HEK293 (cell line): Measurements from ENCODE around the gene DNAH6.

Experiments
- CTCF ChIA-PET: fragments of 350-600 bp; formaldehyde crosslinking; extraction: SDS; loops from one replicate; lab custom pipeline; 2021; ENCODE audit warnings: antibody characterized with exemption; lab: Yijun Ruan, JAX
- POLR2A ChIA-PET: fragments of 300-600 bp; formaldehyde crosslinking; extraction: SDS; loops from one replicate; lab custom pipeline; 2020; ENCODE audit warnings: antibody characterized with exemption, inconsistent platforms; lab: Yijun Ruan, JAX
- H3K27ac ChIP-seq: fragments of 200-500 bp; sonication (Bioruptor generic); 2 replicates; pipeline ENCODE4 v1.5.1; 2014; ENCODE audit warnings: low read depth, low read length, control low read depth, inconsistent platforms; ENCODE audit errors: extremely low read depth
- H3K36me3 ChIP-seq, 2 experiments: fragments of 200-500 bp in 1 of 2; sonication (Bioruptor generic) in 1 of 2; 1 replicate in 1 of 2; 2 replicates in 1 of 2; pipeline ENCODE4 v1.5.1; 2014 to 2017; ENCODE audit warnings: inconsistent platforms in 2 of 2, low read length in 2 of 2; ENCODE audit not compliant: control insufficient read depth in 2 of 2, insufficient read depth in 1 of 2
- H3K4me1 ChIP-seq: fragments of 200-500 bp; sonication (Bioruptor generic); 2 replicates; pipeline ENCODE4 v1.5.1; 2014; ENCODE audit warnings: mild to moderate bottlenecking, low read length, inconsistent platforms; ENCODE audit not compliant: control insufficient read depth, insufficient read depth
- H3K4me3 ChIP-seq: 2 replicates; pipeline ENCODE4 v1.5.1; 2011; ENCODE audit warnings: low read depth, mild to moderate bottlenecking, control low read depth, low read length, moderate library complexity
- H3K9me3 ChIP-seq: fragments of 200-500 bp; sonication (Bioruptor generic); 2 replicates; pipeline ENCODE4 v1.5.1; 2014; ENCODE audit warnings: low read depth, low read length, inconsistent platforms; ENCODE audit not compliant: control insufficient read depth, insufficient read depth
- GLIS1 ChIP-seq: fragments of 450-650 bp; formaldehyde crosslinking; IDR thresholded peaks from 2 replicates; pipeline ENCODE4 v1.5.1; 2016; ENCODE audit warnings: missing biosample characterization, missing genetic modification characterization
- KLF1 ChIP-seq: fragments of 450-650 bp; formaldehyde crosslinking; IDR thresholded peaks from 2 replicates; pipeline ENCODE4 v1.5.1; 2016; ENCODE audit warnings: missing biosample characterization, missing genetic modification characterization
- KLF10 ChIP-seq: fragments of 450-650 bp; IDR thresholded peaks from 2 replicates; pipeline ENCODE4 v1.5.1; 2018; ENCODE audit warnings: missing biosample characterization, mild to moderate bottlenecking, missing genetic modification characterization
- KLF8 ChIP-seq: fragments of 450-650 bp; formaldehyde crosslinking; IDR thresholded peaks from 2 replicates; pipeline ENCODE4 v1.5.1; 2016; ENCODE audit warnings: missing biosample characterization, missing genetic modification characterization
- OVOL3 ChIP-seq: fragments of 450-650 bp; formaldehyde crosslinking; IDR thresholded peaks from 2 replicates; pipeline ENCODE4 v1.5.1; 2016; ENCODE audit warnings: missing biosample characterization, missing genetic modification characterization
- RBAK ChIP-seq: fragments of 450-650 bp; formaldehyde crosslinking; IDR thresholded peaks from 2 replicates; pipeline ENCODE4 v1.5.1; 2016; ENCODE audit warnings: missing biosample characterization, missing genetic modification characterization
- SCRT1 ChIP-seq: fragments of 450-650 bp; formaldehyde crosslinking; IDR thresholded peaks from 2 replicates; pipeline ENCODE4 v1.5.1; 2016; ENCODE audit warnings: missing biosample characterization, missing genetic modification characterization, borderline replicate concordance
- TRIM28 ChIP-seq: IDR thresholded peaks from 2 replicates; pipeline ENCODE4 v1.6.1; 2011; ENCODE audit warnings: low read length, control low read depth, borderline replicate concordance
- ZFP3 ChIP-seq: fragments of 450-650 bp; formaldehyde crosslinking; IDR thresholded peaks from 2 replicates; pipeline ENCODE4 v1.5.1; 2016; ENCODE audit warnings: low read depth, missing biosample characterization, missing genetic modification characterization
- ZFP69B ChIP-seq: fragments of 450-650 bp; formaldehyde crosslinking; IDR thresholded peaks from 2 replicates; pipeline ENCODE4 v1.5.1; 2016; ENCODE audit warnings: missing biosample characterization, missing genetic modification characterization
- ZNF114 ChIP-seq: fragments of 450-650 bp; formaldehyde crosslinking; IDR thresholded peaks from 2 replicates; pipeline ENCODE4 v1.5.0; 2017; ENCODE audit warnings: missing biosample characterization, missing genetic modification characterization
- ZNF121 ChIP-seq: fragments of 450-650 bp; formaldehyde crosslinking; IDR thresholded peaks from 2 replicates; pipeline ENCODE4 v1.5.1; 2016; ENCODE audit warnings: missing biosample characterization, missing genetic modification characterization
- ZNF138 ChIP-seq: fragments of 450-650 bp; formaldehyde crosslinking; IDR thresholded peaks from 2 replicates; pipeline ENCODE4 v1.5.1; 2016; ENCODE audit warnings: missing biosample characterization, missing genetic modification characterization, borderline replicate concordance
- ZNF214 ChIP-seq: fragments of 450-650 bp; formaldehyde crosslinking; IDR thresholded peaks from 2 replicates; pipeline ENCODE4 v1.5.1; 2017; ENCODE audit warnings: missing biosample characterization, mild to moderate bottlenecking, missing genetic modification characterization, borderline replicate concordance
- ZNF221 ChIP-seq: fragments of 450-650 bp; formaldehyde crosslinking; IDR thresholded peaks from 2 replicates; pipeline ENCODE4 v1.5.1; 2017; ENCODE audit warnings: missing biosample characterization, missing genetic modification characterization, borderline replicate concordance
- ZNF248 ChIP-seq: fragments of 450-650 bp; formaldehyde crosslinking; IDR thresholded peaks from 2 replicates; pipeline ENCODE4 v1.5.1; 2017; ENCODE audit warnings: missing biosample characterization, missing genetic modification characterization
- ZNF274 ChIP-seq, 2 experiments: fragments of 200-500 bp in 1 of 2; fragments of 450-650 bp in 1 of 2; sonication (Bioruptor generic) in 1 of 2; formaldehyde crosslinking in 1 of 2; IDR thresholded peaks; 2 replicates each; pipeline versions ENCODE4 v1.5.1 to v1.6.1; 2014 to 2016; ENCODE audit warnings: borderline replicate concordance in 1 of 2, inconsistent platforms in 1 of 2, low read length in 1 of 2, missing biosample characterization in 1 of 2, missing genetic modification characterization in 1 of 2
- ZNF311 ChIP-seq: fragments of 450-650 bp; formaldehyde crosslinking; IDR thresholded peaks from 2 replicates; pipeline ENCODE4 v1.5.1; 2017; ENCODE audit warnings: missing biosample characterization, missing genetic modification characterization, borderline replicate concordance
- ZNF433 ChIP-seq: fragments of 450-650 bp; formaldehyde crosslinking; IDR thresholded peaks from 2 replicates; pipeline ENCODE4 v1.5.1; 2016; ENCODE audit warnings: missing biosample characterization, missing genetic modification characterization, low read depth
- ZNF48 ChIP-seq: fragments of 450-650 bp; formaldehyde crosslinking; IDR thresholded peaks from 2 replicates; pipeline ENCODE4 v1.5.1; 2016; ENCODE audit warnings: missing biosample characterization, missing genetic modification characterization
- ZNF544 ChIP-seq: fragments of 450-650 bp; formaldehyde crosslinking; IDR thresholded peaks from 2 replicates; pipeline ENCODE4 v1.5.0; 2017; ENCODE audit warnings: missing biosample characterization, missing genetic modification characterization
- ZNF600 ChIP-seq: fragments of 450-650 bp; formaldehyde crosslinking; IDR thresholded peaks from 2 replicates; pipeline ENCODE4 v1.5.1; 2016; ENCODE audit warnings: missing biosample characterization, missing genetic modification characterization
- ZNF610 ChIP-seq: fragments of 450-650 bp; formaldehyde crosslinking; IDR thresholded peaks from 2 replicates; pipeline ENCODE4 v1.5.1; 2016; ENCODE audit warnings: missing biosample characterization, missing genetic modification characterization, borderline replicate concordance
- ZNF768 ChIP-seq: fragments of 450-650 bp; formaldehyde crosslinking; IDR thresholded peaks from 2 replicates; pipeline ENCODE4 v1.5.1; 2018; ENCODE audit warnings: missing biosample characterization, mild to moderate bottlenecking, missing genetic modification characterization
- ZNF830 ChIP-seq: fragments of 450-650 bp; IDR thresholded peaks from 2 replicates; pipeline ENCODE4 v1.5.0; 2018; ENCODE audit warnings: missing biosample characterization, missing genetic modification characterization, low read depth, mild to moderate bottlenecking, moderate library complexity
- ZSCAN23 ChIP-seq: fragments of 450-650 bp; formaldehyde crosslinking; IDR thresholded peaks from 2 replicates; pipeline ENCODE4 v1.5.1; 2016; ENCODE audit warnings: missing biosample characterization, missing genetic modification characterization
- TF ChIP-seq, protein P1 (sequence below): sonication (generic); formaldehyde crosslinking; IDR thresholded peaks from 2 replicates; pipeline ENCODE4 v1.8.1; 2022; ENCODE audit warnings: mild to moderate bottlenecking, moderate library complexity, missing genetic modification reagents
- TF ChIP-seq, protein P2 (sequence below): fragments of 450-650 bp; formaldehyde crosslinking; conservative IDR thresholded peaks from 2 replicates; pipeline ENCODE4 v1.5.1; 2016; ENCODE audit warnings: low read depth, missing biosample characterization, missing genetic modification characterization
- TF ChIP-seq, protein P3 (sequence below): fragments of 450-650 bp; formaldehyde crosslinking; IDR thresholded peaks from 2 replicates; pipeline ENCODE4 v1.5.1; 2016; ENCODE audit warnings: missing biosample characterization, missing genetic modification characterization
- TF ChIP-seq, protein P4 (sequence below): fragments of 450-650 bp; formaldehyde crosslinking; IDR thresholded peaks from 2 replicates; pipeline ENCODE4 v1.5.1; 2017; ENCODE audit warnings: missing biosample characterization, missing genetic modification characterization

Gene DNAH6

DNA sequence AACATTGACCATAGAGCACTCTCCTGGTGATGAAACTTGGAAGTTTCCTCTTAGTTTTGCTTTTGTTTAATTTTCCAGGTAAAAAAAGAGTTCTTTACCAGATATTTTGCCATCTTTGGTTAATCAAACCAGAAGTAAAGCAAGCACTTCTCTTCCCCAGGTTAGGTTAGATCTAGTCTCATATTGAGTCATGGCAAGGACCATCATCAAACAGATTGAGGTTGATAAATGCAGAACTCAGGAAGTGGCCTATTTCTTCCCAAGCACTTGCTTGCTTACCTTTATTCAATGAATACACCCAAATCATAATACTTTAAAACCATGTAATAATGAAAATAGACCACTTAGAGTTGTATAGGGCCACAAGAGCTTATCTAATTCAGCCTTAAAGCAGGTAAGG is 23.4 kb downstream of the DNAH6 start:
- ChIA-PET POLR2A (no interaction called here), CTCF (no interaction called here)
- TF ChIP-seq ZNF311 (no peak), ZNF610 (tag by site-specific recombination) (no peak), ZNF544 (no peak), ZNF830 (tag by site-specific recombination) (no peak), KLF8 (tag by site-specific recombination) (no peak), ZNF121 (tag by site-specific recombination) (no peak), KLF1 (tag by site-specific recombination) (no peak), TRIM28 (no peak), KLF10 (tag by site-specific recombination) (no peak), ZNF48 (tag by site-specific recombination) (no peak), ZNF433 (tag by site-specific recombination) (no peak), ZNF274 (IDR thresholded peaks at IDR 0.05; ENCODE audit: low read length) (no peak), ZNF274 (tag by site-specific recombination; IDR thresholded peaks at IDR 0.05; ENCODE audit: borderline replicate concordance) (no peak)
- TF ChIP-seq, protein P1, sequence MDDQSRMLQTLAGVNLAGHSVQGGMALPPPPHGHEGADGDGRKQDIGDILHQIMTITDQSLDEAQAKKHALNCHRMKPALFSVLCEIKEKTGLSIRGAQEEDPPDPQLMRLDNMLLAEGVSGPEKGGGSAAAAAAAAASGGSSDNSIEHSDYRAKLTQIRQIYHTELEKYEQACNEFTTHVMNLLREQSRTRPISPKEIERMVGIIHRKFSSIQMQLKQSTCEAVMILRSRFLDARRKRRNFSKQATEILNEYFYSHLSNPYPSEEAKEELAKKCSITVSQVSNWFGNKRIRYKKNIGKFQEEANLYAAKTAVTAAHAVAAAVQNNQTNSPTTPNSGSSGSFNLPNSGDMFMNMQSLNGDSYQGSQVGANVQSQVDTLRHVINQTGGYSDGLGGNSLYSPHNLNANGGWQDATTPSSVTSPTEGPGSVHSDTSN (CRISPR knock-in tag) = no peak
- TF ChIP-seq, protein P2, sequence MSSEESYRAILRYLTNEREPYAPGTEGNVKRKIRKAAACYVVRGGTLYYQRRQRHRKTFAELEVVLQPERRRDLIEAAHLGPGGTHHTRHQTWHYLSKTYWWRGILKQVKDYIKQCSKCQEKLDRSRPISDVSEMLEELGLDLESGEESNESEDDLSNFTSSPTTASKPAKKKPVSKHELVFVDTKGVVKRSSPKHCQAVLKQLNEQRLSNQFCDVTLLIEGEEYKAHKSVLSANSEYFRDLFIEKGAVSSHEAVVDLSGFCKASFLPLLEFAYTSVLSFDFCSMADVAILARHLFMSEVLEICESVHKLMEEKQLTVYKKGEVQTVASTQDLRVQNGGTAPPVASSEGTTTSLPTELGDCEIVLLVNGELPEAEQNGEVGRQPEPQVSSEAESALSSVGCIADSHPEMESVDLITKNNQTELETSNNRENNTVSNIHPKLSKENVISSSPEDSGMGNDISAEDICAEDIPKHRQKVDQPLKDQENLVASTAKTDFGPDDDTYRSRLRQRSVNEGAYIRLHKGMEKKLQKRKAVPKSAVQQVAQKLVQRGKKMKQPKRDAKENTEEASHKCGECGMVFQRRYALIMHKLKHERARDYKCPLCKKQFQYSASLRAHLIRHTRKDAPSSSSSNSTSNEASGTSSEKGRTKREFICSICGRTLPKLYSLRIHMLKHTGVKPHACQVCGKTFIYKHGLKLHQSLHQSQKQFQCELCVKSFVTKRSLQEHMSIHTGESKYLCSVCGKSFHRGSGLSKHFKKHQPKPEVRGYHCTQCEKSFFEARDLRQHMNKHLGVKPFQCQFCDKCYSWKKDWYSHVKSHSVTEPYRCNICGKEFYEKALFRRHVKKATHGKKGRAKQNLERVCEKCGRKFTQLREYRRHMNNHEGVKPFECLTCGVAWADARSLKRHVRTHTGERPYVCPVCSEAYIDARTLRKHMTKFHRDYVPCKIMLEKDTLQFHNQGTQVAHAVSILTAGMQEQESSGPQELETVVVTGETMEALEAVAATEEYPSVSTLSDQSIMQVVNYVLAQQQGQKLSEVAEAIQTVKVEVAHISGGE (tag by site-specific recombination) = no peak
- no peak overlapping the region for H3K27ac ChIP-seq
- no peak overlapping the region for H3K4me3 ChIP-seq
- H3K4me1 ChIP-seq = no peaks in the 10 kb centered on the region
- H3K9me3 ChIP-seq = no peaks in the 10 kb centered on the region
- no peaks in the 10 kb centered on the region for H3K36me3 ChIP-seq

DNA sequence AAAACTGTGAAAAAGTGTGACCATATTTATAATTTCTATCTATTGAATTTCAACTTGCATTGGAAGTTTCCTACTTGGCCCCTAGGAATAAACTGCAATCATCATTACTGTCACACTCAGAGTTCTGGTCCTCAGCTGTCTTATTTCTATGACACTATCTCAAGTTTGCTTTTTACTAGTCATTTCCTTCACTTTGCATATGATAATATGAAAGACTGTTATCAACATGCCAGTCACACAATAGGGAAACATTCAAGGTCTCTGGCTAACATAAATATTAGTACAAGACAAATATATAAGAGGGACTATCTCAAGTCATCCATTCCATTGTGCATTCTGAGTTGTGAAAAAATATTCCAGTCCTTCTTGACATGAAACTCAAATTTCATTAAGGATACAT is 28.7 kb downstream of the DNAH6 start:
- Histone ChIP-seq H3K4me1 (no peaks in the 10 kb centered on the region), H3K27ac (no peak overlapping the region), H3K9me3 (no peaks in the 10 kb centered on the region), H3K36me3 (no peaks in the 10 kb centered on the region), H3K4me3 (no peak overlapping the region)
- TF ChIP-seq ZNF214 (tag by site-specific recombination) = no peak
- no peak for TF ChIP-seq ZFP3 (tag by site-specific recombination)
- no peak for TF ChIP-seq RBAK (tag by site-specific recombination)
- no peak for TF ChIP-seq GLIS1 (tag by site-specific recombination)
- no peak for TF ChIP-seq ZNF114 (tag by site-specific recombination)
- TF ChIP-seq OVOL3 (tag by site-specific recombination) = no peak
- TF ChIP-seq ZFP69B (tag by site-specific recombination) = no peak
- TF ChIP-seq ZNF221 = no peak
- no peak for TF ChIP-seq ZNF600 (tag by site-specific recombination)
- no peak for TF ChIP-seq ZNF138 (tag by site-specific recombination)
- TF ChIP-seq ZNF768 (tag by site-specific recombination) = no peak
- no peak for TF ChIP-seq SCRT1 (tag by site-specific recombination)
- TF ChIP-seq, protein P3, sequence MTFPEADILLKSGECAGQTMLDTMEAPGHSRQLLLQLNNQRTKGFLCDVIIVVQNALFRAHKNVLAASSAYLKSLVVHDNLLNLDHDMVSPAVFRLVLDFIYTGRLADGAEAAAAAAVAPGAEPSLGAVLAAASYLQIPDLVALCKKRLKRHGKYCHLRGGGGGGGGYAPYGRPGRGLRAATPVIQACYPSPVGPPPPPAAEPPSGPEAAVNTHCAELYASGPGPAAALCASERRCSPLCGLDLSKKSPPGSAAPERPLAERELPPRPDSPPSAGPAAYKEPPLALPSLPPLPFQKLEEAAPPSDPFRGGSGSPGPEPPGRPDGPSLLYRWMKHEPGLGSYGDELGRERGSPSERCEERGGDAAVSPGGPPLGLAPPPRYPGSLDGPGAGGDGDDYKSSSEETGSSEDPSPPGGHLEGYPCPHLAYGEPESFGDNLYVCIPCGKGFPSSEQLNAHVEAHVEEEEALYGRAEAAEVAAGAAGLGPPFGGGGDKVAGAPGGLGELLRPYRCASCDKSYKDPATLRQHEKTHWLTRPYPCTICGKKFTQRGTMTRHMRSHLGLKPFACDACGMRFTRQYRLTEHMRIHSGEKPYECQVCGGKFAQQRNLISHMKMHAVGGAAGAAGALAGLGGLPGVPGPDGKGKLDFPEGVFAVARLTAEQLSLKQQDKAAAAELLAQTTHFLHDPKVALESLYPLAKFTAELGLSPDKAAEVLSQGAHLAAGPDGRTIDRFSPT (tag by site-specific recombination) = no peak
- TF ChIP-seq ZNF248 (tag by site-specific recombination) = no peak
- TF ChIP-seq, protein P4, sequence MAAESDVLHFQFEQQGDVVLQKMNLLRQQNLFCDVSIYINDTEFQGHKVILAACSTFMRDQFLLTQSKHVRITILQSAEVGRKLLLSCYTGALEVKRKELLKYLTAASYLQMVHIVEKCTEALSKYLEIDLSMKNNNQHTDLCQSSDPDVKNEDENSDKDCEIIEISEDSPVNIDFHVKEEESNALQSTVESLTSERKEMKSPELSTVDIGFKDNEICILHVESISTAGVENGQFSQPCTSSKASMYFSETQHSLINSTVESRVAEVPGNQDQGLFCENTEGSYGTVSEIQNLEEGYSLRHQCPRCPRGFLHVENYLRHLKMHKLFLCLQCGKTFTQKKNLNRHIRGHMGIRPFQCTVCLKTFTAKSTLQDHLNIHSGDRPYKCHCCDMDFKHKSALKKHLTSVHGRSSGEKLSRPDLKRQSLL (tag by site-specific recombination) = no peak
- no peak for TF ChIP-seq ZSCAN23 (tag by site-specific recombination)
- ChIA-PET CTCF (no interaction called here), POLR2A (no interaction called here)
